Measurements from ENCODE around the gene NRSN1.
A peak's percentile ranks its signal among the peaks of the same experiment; 100 is the strongest.
"Not testable (repeated sequence)": the region's sequence is repeated elsewhere in the genome, so short reads cannot be mapped to it uniquely, and the experiment has no call there.

The NRSN1 gene, protein sequence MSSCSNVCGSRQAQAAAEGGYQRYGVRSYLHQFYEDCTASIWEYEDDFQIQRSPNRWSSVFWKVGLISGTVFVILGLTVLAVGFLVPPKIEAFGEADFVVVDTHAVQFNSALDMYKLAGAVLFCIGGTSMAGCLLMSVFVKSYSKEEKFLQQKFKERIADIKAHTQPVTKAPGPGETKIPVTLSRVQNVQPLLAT

DNA sequence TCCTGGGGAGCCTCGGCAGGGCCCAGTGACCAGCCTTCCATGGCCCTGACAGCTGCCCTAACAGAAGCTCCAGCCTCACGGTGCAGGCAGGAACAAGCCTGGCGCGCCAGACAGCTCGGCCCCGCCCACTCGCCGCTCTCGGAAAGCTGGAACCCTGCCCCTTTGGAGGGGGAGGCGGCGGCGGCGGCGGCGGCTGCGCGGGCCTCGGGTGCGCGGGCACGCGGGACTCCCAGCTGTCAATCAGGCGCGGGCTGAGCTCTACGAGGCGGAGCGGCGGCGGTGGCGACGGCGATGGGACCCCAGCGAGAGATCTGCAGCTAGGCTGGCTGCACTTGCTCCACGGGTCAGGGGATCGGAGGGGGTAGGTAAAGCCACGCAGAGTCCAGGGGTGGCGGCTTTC, at the start of gene NRSN1:
TSS of gene NRSN1 (plus strand) at position 236 of the 400 bp plus-strand sequence. CDS start 8,113 bp downstream, outside the sequence.
- peak in 1 of 2 donors; percentile 6 for DNase-seq

DNA sequence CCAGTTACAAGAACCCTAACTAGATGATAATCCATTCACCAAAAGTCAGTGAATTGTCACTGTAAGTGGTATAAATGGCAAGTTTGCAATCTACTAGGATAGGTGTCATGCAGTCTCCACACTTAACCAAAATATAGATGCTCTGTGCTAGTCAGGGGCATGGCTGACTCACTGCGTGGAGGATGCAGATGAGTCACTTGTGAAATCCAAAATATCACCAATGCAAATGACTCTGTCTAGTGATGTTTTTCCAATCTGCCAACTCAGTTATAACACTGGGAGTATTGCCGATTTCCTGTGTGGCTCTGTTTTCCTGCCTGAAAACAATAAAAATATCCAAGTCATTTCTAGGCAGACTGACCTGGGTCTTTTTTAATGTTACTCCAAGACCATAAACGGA, 47.8 kb upstream of the NRSN1 start:
- DNase-seq = no peak

DNA sequence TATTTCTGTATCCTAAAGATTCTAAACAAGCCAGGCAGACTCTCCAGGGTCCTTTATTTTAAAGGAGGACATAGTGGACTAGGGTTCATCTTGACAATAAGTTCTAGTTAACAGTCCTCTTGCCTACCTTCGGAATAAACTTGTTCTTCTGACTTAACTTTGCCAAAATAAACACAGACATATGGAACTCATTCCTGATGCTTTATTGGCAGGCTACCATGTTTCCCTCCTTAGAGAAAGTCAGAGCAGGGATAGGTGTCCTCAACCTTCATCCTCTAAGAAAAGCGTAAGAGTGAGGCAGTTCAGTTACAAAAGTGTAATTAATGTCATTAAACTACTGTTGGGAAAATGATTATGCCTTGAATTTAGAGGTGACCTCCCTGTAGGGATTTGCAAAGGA, 46.9 kb upstream of the NRSN1 start:
- no peak for DNase-seq

DNA sequence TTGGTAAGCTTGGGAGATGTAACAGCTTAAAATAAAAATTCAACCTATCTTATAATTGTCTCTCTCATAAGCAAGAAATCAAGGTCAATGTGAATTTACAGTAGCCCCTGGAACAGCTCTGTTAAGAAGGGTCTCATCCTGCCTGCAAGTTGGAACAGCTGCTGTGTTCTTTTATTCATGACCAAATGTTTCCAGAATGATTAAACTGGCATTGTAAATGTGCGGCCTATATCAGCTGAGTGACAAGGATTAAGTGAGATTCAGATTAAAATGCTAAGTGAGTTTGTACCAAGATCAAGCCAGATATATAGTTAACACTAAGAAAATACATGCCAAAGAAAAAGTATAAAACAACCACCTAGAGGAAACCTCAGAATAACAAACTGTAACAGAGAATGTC, 45.3 kb upstream of the NRSN1 start:
- DNase-seq = no peak

DNA sequence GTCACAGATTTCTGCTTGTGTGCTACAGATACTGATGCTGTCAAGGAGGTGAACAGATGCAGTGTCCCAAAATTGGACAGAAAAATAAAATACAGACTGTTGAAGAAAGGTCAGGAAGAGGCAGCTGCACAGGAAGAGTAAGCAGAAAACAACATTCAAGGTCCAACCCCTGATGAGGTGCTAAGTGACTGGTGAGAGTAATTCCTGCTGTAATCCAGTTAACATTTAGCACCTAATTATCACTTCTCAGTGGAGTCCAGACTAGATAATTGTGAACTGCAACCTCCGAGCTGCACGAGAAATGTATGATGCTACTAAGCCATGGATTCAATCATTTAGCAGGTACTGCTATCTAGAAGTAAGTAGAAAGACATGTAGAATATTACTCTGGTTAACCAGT, 36.3 kb upstream of the NRSN1 start:
- DNase-seq = no peak

DNA sequence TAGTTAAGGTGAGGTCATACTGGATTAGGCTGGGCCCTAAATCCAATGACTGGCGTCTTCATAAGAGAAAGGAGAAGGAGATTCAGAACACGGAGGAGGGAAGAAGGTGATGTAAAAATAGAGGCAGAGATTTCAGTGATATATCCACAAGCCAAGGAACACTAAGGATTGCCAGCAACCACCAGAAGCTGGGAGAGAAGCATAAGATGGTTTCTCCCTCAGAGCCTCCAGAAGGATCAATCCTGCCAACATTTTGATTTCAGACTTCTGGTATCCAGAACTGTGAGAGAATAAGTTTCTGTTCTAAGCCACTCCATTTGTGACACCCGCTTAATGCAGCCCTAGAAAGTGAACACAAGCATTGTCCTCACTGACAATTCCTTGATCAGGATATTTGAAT, 33.6 kb upstream of the NRSN1 start:
- DNase-seq = no peak

DNA sequence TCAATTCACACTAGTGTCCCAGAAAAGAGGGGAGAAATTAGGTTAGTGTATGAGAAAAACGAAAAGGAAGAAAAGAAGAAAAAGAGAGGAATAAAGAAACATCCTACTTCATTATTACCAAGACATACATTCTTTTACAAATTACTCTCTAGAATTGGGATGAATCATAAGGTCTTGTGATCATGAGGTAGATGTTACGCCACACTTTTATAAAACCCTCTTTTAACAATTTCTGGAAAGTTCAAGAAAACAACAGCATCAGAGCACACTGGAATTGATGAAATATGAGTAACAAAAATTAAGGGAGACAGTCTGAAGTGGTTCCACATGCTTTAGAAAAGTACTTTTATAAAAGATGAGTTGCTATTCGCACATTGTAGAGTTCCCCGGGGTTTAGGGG, 32.6 kb upstream of the NRSN1 start:
- no peak for DNase-seq

DNA sequence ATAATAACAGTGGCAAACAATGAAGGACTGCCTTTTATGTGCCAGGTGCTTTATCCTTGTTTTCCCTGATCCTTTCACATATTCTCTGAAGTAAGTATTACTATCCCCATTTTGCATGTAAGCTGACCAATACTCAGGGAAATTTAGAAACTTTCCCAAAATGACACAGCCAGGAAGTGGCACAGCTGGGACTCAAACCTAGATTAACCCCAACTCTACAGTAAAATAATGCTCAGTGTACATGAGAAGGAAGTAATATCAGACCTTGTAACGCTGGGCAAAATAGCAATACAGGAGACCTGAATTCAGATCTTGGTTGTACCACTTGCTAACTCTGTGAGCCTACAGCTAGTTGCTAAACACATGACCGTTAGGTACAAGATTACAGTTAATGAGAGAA, 26.8 kb upstream of the NRSN1 start:
- no peak for DNase-seq

DNA sequence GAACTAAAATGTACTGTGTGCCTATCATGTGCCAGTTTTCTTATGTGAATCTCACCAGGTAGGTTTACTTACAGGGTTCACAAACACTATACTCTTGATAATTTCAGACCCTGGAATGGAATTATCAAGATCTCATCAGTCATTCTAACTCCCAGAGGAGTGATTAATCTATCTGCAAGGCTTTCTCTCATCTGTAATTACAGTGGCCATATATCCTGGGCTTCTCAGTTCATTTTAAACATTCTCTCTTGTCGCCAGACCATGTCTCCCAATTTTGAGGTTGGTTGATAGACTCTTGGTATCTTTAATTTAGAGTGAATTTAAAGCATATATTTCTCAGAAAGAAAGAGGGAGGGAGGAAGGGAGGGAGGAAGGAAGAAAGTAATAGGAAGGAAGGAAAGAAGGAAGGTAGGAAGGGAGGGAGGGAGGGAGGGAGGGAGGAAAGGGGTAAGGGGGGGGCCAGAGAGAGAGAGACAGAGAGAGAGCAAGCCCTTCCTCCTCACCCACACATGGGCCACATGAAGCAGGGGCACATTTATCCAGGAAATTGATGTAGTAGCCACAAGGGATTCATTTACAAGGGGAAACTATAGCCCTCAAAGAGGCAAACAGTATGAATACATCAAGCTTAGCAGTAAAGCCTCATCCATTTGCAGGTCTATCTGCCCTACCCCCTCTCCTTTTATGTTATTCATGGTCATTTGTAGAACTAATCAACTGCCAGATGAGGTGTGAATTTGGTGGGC, 25.8 kb upstream of the NRSN1 start:
- DNase-seq = no peak

DNA sequence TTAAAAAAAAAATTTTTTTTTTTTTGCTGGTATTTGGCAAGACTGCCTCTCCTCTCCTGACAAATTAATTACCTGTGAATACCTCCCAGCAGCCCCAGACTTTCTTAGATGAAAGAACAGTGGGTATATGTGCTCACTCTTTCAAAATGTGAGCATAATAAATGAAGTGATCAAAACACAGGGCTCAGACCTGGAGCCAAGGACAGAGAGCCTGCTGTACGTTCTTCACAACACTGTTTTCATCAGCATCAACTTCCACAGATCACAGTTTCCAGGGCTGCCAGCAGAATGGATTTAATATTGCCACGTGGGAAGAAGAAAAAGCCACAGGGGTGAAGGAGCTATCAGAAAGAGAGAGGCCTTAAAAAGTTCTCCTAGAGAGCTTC, 25.3 kb upstream of the NRSN1 start:
- no peak for DNase-seq

DNA sequence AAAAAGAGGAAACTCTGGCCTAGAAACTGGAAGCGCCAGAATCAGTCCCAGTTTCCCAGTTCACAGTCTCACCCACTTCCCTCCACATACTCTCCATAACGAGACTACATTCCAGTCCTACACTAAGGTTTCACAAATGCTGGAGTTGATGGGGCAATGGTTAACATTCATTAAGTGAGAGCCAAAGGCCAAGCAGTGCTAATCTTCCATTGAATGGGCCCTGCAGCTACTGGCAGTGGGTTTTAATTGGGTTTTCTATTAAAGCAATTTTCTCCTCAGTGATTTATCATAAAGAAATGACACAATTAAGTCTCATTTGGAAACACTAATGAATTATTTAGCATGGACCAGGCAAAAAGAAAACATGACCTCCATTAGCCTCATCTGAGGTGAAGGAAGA, 20.8 kb upstream of the NRSN1 start:
- DNase-seq = no peak

DNA sequence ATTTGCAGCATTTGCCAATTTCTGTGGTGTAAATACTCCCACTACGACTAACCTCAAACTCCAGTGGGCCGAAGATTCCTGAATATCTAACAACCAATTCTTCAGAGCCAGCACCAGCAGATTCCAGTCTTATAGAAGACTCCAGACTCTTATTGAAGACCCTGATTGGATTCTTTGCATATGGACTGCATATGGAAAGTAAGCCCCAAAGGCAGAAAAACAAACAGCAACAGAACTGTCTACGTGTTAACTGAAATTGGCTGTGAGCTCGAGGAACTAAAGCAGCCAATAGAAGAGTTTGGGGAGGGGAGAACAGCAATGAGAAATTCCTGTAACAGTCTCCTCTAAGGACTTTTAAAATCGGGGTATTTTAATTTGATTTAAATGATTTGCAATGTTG, 19.7 kb upstream of the NRSN1 start:
- DNase-seq = no peak

DNA sequence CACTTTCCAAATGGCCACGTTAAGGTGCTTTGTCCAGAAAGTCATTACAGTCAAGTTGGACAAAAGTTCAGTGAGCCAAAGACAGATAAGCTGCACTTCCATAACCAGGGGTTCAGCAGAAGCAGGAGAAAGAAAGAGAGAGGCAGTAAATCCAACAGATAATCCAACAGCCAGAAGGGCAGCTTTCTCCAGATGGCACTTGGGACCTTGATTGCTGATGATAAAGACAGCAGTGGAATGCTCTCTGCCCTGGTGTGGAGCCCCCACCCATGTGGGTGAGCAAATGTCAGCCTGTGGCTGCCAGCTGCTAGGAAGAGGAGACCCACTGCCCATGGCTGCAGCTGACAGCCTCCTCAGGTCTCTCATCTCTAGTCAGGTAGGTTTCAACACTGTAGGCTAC, 18.7 kb upstream of the NRSN1 start:
- DNase-seq = no peak

DNA sequence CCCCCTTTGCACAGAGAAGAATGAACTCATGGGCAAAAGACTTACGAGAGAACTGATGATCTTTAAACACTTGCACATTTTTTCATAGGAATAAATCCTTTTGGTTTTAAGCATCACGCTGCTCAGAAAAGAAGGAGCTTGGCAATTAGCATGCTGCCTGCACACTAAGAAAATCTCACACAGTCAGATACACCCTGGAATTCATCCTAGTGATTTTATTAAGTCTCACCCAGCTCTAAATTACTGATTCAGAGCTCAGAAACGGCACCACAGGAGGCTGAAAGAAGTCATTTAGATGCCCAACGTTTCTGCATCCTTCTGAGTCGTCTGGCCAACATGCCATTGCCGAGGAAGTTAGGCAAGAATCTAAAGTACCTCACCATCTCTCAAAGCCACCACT, 18.0 kb upstream of the NRSN1 start:
- DNase-seq = no peak

DNA sequence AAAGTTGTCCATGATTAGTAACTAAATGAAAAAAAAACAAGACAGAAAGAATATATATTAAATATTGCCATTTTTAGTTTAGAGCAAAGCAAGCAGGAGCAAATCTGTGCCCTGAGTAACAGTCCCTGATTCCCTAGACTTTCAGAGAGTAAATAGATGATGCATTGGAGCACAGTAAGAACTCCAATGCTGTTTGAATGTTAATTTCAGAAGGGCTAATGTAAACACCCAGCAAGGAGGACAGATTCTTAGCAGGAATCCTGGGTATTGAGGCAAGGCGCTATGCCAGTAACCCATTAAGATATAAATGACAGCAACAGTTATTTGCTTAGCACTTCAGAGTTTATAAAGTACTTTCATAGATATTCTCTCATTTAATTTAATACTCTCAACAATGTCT, 15.6 kb upstream of the NRSN1 start:
- DNase-seq = no peak

DNA sequence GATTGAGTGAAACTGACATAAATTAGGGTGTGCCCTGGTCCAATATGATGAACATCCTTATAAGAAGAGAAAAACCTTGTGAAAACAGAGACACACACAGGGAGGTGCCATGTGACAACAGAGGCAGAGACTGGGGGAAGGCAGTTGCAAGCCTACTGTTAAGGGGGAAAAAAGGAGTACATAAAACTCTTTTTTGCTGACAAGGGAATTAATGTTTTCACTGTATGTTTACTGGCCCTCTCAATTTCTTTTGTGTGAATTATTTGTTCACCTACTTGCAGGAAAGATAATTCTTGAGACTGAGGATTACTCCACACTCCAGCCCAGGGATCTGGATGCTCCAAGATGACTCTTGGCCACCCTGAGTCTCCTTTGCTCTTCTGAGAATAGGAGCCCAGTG, 12.1 kb upstream of the NRSN1 start:
- no peak for DNase-seq

DNA sequence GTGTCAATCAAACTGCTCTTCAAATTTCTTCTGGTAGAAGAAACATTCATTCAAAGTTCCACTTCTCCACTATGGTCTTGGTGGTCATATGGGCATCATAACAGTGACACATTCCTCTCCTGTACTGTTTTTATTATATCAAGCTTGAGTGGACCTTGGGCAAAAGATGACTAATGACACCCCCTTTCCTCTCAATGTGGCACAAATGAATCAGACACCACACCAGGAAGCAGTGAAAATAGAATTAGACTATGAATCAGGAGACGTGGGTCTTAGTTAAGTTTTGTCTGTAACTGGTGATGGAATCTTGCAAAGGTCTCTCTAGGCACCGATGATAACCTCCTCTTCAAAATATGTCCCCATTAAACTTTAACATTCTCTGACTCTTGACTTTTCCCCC, 9.0 kb upstream of the NRSN1 start:
- DNase-seq = no peak

DNA sequence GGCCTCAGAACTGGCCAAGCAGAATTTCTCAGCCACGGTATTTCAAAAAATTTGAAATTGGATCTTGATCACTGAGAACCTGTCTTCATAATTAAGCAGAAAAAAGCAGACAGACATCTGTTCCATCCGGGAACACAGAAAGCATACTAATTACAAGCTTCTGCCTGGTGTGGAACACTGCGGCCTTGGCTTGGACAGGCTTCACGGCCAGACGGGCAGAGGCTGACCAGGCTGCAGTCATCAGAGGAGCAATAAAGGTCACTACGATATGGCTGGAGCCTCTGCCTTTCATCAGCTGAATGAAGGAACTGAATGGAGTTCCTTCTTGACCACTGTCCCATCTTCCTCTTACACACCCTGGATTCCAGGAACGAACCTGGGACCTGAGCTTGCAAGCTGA, 3.9 kb upstream of the NRSN1 start:
- no peak for DNase-seq

DNA sequence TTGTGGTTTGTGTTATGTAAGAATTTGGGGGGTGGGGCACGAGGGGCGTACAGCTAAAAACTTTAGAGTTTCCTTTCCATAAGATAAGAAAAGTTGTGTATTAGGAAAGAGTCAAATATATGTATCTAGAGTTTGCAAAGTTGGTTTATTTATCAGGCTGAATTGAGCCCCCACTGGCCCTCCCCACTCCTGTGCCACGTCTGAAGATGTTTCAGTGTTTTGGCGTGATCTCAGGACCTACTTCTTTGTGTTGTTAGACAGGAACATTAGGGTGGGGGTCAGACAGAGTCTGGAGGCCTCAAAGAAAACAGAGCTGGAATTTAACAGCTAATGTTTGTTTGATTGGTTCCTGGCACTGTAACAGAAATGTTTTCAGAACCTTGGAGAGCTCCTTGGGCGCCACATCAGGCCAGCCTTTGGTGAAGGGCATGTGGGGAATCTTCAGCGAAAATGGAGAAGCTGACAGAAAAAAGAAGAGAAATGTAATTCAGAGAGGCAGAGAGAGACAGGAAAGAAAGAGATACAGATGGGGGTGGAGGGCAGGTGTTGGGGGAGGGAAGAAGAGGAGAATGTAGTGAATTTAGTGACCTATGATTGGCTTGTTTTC, 674 bp downstream of the NRSN1 start:
- DNase-seq = peak in 1 of 2 donors; percentile 6

DNA sequence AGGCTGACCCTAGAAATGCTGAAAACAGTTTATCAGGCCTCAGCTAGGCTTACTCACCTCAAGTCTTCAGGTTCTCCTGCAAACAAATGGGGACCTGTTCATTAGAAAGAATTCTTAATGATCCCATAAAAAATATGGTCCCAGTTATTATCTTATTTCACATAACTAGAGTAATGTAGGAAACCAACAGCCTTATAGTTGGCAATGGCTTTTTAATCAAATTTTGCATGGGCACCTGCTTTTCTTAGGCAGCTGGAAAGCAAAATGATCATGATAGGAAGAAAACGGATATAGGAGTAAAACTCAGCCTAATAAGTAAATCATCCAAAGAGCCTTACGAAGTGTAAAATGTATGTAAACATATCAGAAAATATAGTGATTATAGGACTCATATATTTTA, 1.3 kb downstream of the NRSN1 start:
- DNase-seq = no peak

DNA sequence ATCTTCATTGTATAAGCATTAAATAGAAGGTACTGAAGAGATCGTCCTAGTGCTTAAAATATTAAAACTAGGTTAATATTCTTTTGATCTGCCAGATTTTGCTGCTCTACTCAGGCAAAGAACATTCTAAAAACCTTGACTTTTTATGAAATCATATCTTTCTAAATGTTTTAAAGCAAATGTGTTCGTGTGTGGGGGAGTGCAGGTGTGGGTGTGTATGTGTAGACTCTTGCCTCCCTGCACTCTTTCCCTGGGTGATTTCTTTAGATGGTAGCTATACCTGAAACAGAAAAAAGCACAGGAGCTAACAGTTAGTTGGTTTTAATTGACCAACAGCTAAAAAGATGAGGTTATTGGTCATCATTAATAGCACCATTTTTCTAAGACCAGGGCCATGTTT, 5.7 kb downstream of the NRSN1 start:
- DNase-seq = no peak

DNA sequence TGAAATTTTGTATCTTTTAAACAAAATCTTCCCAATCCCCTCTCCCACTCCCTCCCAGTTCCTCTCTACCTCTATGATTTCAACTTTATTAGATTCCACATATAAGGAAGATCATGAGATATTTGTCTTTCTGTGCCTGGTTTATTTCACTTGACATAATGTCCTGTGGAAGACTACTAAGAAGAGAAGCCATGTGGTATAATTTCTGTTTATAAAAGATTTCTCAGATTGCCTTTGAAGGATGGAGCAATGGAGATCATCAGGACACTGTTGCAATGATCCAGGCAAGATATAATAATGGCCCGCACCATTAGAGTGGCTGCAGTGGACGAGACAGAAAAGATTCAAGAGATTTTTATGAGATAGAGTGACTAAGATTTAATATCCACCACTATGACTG, 13.1 kb downstream of the NRSN1 start:
- DNase-seq = no peak

DNA sequence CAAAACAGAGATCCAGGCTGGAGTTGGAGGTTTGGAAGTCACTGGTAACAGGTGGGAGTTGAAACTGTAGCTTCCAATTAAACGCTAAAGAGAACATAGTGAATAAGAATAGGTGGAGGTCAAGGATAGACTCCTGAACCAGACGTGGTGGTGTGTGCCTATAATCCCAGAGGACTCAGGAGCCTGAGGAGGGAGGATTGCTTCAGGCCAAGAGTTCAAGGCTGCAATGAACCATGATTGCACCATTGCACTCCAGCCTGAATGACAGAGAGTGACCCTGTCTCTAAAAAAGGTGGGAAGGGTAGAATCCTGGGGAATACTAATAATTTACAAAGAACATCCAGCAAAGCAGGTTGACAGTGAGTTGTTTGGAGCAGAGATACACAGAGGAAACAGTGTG, 13.6 kb downstream of the NRSN1 start:
- DNase-seq = no peak

DNA sequence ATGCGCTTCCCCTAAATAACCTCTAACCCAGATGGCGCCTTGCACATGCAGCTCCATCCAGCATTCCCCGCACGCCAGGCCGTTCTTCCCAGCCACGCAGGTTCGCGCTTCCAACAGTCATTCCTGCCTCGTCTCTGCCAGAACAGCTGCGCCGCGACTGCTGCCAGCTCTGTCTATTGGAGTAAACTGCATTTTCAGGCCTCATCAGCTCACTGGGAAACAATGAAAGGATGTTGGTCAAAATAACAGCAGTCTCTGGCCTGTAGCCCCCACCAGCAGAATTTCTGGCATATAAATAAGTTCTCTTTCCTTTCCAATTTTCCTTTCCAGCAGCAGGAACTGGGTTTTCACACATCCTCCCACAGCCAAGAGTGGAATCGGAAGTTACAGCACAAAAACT, 14.6 kb downstream of the NRSN1 start:
- no peak for DNase-seq

DNA sequence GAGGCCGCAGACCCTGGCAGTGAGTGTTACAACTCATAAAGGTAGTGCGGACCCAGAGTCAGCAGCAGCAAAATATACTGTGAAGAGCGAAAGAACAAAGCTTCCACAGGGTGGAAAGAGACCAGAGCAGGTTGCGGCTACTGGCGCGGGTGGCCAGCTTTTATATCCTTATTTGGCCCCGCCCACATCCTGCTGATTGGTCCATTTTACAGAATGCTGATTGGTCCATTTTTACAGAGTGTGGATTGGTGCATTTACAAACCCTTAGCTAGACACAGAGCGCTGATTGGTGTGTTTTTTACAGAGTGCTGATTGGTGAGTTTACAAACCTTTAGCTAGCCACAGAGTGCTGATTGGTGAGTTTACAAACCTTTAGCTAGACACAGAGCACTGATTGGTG, 16.7 kb downstream of the NRSN1 start:
- not testable (repeated sequence) for DNase-seq

All from stimulated activated CD4-positive, alpha-beta T cell treated with anti-CD3 and anti-CD28 coated beads, Interleukin-2, amount 100 ng/mL, for 24 hours (primary cell).